ENCODE measurements around the gene PDE8A.
"Not testable (repeated sequence)": the region's sequence is repeated elsewhere in the genome, so short reads cannot be mapped to it uniquely, and the experiment has no call there.

Gene PDE8A

DNA sequence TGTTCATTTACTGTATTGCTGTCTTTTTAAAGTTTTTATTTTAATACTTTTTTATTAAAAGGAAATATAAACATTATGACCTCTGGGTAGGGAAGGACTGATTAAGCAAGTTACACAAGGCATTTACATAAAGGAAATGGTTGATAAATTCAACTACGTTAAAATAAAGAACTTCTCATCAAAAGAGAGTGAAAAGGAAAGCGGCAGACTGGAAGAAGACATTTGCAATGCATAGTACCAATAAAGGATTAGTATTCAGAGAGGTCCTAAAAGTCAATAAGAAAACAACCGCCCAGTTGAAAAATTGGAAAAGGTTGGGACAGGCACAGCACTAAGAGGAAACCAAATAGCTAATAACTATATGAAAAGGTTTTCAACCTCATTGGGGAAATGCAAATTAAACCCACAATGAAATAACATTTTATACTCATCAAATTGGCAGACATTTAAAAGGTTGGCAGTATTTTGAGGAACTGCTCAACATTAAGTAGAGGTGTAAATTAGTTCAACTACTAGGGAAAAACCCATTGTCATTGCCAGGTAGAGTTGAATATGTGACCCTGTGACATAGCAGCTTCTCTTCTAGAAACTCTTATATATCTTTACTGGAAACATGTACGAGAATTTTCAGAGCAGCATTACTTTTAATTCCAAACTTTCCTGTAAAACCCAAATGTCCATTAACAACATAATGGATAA, 9.5 kb downstream of the PDE8A start:
- DNase-seq (ENCODE audit: low read depth in 2 of 2) = no peak

DNA sequence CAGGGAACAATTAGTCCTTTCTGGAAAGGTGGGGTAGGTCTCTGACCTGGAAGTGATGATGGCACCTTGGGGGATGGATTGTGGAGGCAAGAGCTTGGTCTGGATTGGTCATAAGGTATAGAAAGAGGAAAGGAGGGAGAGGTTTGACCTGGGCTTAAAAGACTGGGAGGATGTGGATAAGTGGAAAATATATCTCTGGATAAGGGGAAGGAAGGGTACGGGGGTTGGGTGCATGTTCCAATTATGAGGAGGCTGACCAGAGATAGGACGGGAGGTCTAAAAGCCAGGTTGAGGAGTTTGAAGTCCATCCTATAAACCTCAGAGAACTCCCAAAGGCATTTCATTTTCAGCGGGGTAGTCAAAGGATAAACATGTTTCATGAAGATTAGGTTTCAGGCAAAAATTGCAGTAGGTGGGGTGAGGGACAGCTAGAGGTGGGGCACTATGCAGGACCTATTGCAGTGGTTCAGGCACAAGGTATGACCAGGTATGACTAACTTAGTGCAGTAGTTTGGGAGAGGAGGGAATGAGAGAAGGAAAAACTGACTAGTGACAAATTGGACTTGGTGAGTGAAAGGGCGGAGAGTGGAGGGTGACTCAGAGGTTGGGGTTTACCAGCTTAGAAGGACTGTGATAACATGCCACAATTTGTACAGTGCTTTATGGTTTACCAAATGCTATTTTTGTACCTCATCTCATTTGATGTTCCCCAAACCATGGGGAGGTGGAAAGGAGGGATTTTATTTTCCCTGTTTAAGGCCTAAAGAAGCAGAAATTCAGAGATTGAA, 10.7 kb downstream of the PDE8A start:
- peak; percentile 18 to 36 for DNase-seq (ENCODE audit: low read depth in 2 of 2)

DNA sequence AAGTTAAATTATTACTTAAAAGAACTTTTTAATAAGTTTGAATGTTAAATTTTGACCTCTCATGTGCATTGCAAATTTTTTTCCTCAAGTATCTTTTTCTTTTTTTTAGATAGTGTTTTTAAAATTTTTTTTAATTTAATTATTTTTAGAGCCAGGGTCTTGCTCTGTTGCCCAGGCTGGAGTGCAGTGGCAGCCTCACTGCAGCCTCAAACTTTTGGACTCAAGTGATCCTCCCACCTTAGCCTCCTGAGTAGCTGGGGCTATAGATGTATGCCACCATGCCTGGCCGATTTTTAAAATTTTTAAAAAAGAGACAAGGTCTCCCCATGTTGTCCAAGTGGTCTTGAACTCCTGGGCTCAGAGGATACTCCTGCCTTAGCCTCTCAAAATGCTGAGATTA, 14.4 kb downstream of the PDE8A start:
- DNase-seq (ENCODE audit: low read depth in 2 of 2) = no peak

DNA sequence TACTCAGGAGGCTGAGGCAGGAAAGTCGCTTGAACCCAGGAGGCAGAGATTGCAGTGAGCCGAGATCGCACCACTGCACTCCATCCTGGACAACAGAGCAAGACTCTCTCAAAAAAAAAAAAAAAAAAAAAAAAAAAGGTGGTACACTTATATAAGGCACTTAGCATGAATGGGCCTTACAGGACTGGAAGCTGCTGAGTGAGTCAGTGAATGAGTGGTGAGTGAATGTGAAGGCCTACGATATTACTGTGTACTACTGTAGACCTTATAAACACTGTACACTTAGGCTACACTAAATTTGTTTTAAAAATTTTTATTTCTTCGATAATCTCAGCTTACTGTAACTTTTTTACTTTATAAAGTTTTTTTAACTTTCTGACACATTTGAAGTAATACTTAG, 15.1 kb downstream of the PDE8A start:
- DNase-seq (ENCODE audit: low read depth in 2 of 2) = not testable (repeated sequence)

DNA sequence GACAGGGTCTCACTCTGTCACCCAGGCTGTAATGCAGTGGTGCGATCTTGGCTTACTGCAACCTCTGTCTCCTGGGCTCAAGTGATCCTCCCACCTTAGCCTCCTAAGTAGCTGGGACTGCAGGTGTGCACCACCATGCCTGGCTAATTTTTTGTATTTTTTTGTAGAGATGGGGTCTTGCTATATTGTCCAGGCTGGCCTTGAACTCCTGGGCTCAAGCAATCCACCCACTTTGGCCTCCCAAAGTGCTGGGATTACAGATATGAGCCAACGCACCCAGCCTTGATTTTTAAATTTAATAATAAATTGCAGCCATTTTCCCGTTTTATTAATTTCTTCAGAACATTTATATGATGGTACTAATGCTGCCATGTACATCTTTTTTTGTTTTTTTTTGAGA, 15.6 kb downstream of the PDE8A start:
- DNase-seq (ENCODE audit: low read depth in 2 of 2) = not testable (repeated sequence)

DNA sequence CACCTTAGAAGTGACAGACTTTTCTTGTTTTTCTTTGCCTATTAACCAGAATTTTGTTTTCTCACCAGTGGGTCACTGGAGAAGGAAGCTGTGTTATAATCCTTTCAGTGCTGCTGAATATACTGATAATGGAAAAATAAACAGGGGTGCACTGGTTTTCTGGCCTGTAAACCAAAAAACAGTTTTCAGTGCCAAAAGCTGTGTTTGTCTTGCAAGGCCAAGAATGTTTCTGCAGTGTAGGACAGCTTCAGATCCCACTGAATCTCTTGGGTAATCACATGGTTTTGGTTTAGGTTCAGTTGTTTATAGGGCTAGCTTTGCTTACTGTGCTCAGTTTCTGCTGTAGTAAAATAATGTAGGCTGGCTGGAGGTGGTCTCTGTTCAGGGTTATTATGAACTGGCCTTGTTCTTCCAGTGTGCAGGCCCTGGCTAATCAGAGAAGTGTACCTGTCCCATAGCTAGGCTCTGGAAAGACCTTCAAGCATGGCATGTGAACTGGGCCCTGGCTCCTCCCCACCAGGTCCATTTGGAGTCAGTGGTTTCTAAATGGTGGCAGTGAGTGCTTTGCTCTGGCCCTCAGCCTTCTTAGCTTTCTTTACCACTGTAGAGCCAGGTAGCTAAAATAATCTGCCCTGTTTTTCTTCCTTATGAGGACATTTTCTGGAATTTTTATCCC, 18.7 kb downstream of the PDE8A start:
- no peak for DNase-seq (ENCODE audit: low read depth in 2 of 2)

DNA sequence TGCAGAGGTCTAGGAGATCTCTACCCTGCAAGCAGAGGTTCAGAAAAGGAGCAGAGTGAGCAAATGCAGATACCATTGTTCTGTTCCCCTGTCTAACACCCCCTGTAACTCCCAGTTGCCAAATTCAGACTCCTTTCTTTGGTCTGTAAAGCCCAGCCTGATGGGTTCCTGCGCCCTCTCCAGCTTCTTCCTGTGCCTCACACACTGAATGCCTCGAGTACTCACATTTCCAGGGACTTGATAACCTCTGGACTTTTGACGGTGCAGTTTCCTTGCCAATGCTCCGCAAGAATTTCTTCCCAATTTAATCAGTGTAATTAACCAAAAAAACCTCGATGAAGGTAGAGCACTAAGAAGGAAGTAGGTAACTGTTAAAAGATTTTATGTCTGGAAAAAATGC, 19.3 kb downstream of the PDE8A start:
- DNase-seq (ENCODE audit: low read depth in 2 of 2) = no peak

DNA sequence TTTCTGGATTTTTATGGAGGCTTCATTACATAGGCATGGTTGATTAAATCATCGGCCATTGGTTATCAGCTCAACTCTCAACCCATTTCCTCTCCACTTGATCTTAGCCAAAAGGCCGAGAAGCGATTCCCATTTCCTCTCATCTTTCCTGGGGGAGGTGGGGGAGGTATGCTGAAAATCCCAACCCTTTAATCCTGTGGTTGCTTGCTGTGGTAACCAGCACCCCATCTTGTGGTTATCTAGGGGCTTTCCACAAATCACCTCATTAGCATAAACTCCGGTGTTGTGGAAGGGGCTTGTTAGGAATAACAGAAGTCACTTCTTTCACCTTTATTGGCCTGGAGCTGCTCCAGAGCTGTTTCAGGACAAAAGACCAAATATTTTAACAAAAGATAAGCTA, 20.9 kb downstream of the PDE8A start:
- no peak for DNase-seq (ENCODE audit: low read depth in 2 of 2)

DNA sequence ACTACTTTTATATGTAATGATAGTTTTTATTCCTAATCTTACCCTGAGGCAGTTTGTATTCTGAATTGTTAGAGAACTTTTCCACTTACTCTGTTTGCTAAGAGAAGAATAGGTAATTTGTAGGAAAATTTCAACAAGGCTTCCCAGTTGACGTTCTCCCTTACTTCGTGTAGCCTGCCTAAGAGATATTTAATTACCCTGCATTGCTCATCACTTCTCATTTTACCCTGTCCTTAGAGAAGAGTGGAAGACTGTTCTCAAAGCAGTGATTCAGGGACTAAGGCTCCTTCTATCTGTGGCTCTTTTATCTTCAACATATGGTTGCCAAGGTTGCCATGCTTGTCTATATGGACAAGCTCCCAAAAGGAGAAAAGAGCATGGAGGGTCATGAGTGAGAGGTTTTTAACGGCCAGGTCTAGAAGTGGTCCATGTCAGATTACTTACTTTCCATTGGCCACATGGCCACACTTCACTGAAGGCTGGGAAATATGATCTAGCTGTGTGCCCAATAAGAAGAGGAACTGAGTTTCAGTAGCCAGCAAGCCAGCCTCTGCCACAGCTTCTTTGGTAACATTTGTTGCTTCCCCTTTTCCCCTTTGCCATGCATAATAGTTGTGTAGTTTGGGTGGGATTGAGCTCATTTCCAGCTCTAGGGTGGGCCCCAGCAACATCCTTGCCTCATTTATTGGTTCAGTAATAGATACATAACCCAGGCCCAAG, 22.1 kb downstream of the PDE8A start:
- DNase-seq (ENCODE audit: low read depth in 2 of 2) = no peak

DNA sequence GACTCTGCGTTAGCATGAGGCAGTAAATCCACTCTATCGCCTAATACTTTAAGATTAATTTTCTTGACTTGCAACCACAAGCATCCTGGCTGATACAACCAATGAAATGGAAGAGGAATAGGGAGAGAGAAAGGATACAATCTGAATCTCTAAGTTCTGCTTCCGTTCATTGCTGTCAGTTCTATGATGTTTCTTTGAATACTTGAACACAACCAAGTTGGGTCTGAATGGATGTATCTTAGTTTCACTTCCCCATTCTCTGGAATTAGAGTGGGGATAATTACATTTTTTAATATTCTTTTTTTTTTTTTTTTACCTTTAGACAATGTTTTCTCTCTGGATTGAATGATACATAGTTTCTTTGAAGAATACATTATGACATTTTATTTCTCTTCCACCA, 22.9 kb downstream of the PDE8A start:
- DNase-seq (ENCODE audit: low read depth in 2 of 2) = no peak

DNA sequence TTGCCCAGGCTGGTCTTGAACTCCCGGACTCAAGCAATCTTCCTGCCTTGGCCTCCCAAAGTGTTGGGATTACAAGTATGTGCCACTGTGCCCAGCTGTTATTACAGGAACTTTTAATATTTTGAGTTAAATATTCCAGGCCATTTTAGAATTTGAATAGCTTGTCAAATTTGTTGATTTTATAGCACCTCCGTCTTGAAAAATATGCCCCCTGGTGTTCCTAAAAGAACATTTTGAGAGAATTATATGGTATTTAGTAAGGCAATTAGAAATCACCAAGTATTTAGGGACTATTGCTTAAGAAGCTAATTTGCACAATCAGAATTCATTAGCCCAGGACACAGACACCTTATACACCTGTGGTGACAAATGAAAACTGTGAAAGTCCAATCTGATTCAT, 23.7 kb downstream of the PDE8A start:
- no peak for DNase-seq (ENCODE audit: low read depth in 2 of 2)

DNA sequence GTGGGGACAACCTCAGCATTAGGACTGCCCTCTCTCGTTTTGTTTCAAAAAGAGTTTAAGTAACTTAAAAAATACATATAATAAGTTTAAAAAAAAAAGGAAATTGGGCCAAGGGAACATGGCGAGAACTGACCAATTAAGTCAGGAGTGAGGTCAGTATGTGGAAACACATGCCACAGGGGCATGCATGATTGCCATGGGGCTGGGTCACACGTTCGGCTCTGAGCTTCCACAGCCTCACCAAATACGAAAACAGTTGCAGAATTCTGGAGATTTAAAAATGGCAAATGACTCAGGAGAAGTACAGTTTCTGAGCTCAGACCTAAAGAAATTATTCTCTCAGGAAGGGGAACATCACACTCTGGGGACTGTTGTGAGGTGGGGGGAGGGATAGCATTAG, 24.1 kb downstream of the PDE8A start:
- no peak for DNase-seq (ENCODE audit: low read depth in 2 of 2)

DNA sequence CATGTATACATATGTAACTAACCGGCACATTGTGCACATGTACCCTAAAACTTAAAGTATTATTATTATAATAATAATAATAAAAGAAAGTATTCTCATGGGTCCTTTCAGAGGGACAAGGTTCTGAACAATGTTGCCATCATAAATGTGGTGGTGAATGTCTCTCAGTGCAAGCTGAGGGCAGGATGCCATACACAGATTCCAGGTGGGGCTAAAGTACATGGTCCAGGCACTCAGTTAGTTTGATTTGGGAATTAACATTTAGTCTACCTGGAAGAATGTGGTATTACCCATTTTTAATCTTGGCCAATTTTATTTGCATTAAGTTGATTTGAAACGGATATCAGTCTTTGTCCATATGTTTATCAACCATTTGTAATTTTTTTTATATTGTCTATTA, 24.5 kb downstream of the PDE8A start:
- DNase-seq (ENCODE audit: low read depth in 2 of 2) = no peak

DNA sequence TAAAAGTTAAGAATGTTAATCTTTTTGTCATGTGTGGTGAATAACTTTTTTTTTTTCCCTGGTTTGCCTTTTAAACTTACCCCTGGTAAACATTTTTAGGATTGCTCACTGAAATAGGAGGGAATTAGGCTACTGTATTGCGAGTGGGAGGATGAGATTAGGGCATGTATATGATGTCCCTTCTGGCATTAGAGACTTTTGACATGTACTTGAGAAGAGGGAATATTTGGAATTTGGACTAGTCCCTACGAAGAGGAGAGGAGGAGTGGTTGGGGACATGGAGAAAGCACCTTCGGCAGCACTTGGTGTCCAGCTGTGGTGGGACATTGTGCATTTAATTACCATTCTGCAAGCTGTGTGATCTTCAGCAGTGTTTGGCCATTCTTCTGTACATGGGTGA, 25.0 kb downstream of the PDE8A start:
- no peak for DNase-seq (ENCODE audit: low read depth in 2 of 2)

DNA sequence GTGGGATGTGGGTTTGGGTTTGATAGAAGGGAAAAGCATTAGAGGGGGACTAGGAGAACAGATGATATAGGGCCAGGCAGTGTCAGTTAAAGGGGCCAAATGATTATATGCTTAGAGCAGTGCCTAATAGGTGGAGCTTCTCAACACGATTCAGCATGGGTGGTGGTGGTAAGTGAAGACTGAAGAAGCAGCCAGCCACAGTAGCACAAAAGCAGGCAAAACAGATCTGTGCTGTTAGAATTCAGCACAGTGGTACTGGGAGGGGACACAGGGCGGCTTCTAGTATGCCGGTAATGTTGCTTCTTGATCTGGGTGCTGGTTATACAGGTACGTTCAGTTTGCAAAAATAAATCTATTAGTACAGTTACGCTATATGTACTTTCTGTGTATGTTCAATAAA, 25.5 kb downstream of the PDE8A start:
- DNase-seq (ENCODE audit: low read depth in 2 of 2) = no peak

DNA sequence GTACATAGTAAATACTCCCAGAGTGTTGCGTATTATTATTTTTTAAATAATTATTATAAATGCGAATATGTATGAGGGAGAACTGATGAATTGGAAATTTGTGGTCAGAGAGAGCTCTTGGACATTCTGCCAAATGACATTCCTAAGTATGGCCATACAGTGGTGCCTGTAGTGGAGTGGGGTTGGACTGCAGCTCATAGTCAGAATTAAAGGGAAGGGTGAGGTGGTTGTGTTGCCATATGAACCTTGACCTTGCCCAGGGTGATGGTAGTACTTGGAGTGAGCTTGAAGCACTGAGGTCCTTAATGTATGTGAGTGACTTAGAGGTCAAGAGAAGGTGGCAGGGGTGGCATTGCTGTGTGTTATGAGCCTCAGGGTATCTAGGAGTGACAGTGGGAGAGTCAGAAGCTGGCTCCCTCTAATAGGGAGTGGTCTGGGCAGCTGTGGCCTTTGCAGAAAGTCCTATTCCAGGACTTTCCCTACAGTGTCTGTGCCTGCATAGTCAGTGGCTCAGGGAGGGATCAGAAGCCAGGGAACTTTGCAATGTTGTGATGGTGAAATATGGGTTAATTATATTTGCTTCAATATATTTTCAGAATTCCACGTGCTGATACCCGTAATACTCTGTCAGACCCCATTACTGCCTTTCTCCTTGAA, 26.2 kb downstream of the PDE8A start:
- DNase-seq (ENCODE audit: low read depth in 2 of 2) = no peak

DNA sequence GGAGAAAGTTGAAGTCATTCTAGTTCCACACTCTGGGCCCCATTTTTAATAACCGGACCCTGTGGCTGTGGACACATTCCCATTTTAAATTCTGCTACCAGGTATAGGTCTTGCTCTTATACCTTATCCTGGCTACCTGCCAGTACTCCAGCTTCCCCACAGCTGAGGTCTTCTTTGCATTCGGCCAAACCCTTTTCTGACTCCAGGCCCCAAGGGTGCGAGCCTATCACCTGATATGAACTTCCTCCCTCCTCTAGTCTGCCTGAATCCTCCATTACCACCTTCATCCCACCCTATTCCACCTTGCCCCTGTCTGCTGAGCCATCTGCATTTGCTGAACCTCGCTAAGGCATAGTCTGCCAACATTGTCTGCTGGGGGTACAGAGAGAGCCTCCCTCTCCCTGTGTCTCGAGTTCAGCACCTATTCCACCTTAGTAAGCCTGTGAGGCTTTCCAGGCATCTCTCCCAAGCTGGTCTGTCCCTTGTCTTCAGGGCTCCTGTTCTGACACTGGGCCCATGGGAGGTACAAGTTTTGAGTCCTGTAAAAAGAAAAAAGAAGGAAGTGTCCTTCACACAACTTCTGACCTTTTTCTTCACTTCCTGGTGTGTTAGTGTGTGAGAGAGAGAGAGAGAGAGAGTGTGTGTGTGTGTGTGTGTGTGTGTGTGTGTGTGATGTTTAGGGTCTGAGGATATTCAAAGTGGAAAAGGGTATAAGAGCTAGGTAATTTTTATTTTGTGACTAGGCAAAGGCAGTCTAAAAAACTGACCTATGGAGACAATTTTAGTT, 27.0 kb downstream of the PDE8A start:
- DNase-seq (ENCODE audit: low read depth in 2 of 2) = no peak

DNA sequence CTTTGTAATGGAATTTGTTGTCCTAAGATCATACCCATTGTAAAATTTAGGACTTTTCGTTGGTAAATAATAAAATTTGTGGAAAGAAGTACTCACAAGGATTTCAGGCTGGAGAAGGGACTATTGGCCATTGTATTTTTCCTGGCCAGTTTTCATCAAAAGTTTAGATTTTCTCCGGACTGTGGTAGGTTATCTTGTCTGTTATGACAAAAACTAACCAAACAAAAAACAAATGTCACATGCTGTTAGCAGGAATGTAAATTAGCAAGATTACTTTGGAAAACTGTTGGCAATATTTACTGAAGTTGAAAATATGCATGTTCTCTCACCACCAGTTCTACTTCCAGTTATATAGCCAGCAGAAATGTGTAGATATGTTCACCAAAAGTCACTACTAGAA, 27.8 kb downstream of the PDE8A start:
- no peak for DNase-seq (ENCODE audit: low read depth in 2 of 2)

DNA sequence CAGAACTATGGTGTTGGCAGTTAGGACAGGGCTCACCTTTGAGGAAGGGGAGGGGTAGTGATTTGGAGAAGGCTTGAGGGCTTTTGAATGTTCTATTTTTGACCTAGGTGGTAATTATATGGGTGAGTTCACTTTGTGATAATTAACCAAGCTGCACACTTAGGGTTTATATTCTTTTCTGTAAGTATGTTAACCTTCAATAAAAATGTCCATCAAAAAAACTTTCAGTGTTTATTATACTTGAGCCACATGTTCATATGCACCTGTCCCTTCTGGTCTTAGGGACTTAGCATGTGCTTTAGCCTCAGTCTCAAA, 28.4 kb downstream of the PDE8A start:
- no peak for DNase-seq (ENCODE audit: low read depth in 2 of 2)

DNA sequence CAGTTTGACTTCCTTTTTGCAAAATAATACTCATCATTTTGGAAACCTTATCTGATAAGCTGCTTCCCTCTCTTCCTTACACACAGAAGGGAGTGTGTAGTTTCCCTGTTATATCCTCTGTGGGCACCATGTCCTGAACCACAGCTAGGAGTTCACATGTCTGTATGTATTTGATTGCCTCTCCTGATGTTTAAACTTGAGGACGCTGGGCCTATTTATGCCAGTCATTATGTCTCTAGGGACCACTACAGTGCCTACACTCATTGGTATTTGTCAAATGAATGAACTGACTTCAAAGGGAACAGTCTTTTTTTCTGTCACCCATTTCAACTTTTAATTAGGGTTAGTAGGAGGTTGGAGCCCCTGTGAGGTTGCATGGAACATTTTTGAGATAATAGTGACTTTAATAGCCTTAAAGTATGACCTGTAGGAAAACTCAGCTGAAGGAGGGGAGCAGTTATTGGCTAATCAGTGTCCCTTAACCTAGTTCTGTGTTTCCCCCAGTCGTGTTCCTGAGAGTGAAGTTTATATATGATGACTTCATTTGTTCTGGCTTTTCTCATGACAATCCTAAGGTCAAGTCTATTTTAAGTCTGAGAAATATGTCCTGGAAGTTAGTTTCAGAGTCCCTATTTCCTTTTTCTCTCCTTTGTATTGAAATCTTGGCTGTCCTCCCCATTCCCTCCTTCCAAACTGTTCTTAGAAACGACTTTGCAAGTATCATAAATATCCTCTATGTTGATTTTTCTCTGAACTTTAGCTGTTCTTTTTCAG, 28.9 kb downstream of the PDE8A start:
- DNase-seq (ENCODE audit: low read depth in 2 of 2) = no peak
